GM18520 (cell line): ENCODE results near the gene UTP25.

Experiments
- ATAC-seq: cut with Tn5 transposase; IDR thresholded peaks from one replicate; pipeline ENCODE4 v1.9.1; 2021; ENCODE audit not compliant: unreplicated experiment

UTP25 gene

DNA sequence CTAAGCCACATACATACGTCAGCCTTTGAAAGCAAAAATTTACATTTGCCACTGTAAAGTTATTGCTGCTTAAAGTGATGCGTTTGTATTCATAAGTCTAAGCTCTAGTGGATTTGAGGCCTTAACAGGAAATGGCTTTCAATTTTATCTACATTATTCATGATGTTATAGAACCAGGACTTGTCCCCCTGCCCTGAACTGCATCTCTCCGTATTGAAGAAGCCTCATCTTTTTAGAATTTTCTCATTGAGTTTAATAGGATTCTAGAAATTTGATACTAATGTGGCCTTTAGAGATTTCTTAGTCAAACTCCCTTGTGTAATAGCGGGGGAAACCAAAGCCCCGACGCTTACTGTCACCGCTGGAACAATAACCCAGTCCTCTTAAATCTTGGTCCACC is 9.9 kb downstream of the UTP25 start:
- ATAC-seq: no peak

DNA sequence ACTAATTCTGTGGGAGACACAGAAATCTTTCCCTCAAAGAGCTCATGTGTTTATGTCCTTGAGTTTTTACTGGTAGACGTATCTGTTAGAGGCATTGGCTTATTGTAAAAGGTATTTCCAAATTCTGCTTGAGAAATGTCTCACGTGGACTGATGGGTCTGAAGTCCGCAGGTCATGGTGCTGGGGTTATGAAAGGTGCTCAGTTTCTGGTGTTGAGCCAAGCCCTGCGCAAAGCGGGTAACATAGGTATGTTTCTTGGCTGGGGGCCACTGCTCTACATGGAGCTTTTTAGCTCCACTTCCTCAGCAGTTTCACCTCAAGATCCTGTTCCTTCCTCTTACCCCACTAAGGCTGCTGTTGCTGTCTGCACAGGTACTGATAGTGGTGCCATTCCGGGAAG is 10.8 kb downstream of the UTP25 start:
- ATAC-seq: no peak

DNA sequence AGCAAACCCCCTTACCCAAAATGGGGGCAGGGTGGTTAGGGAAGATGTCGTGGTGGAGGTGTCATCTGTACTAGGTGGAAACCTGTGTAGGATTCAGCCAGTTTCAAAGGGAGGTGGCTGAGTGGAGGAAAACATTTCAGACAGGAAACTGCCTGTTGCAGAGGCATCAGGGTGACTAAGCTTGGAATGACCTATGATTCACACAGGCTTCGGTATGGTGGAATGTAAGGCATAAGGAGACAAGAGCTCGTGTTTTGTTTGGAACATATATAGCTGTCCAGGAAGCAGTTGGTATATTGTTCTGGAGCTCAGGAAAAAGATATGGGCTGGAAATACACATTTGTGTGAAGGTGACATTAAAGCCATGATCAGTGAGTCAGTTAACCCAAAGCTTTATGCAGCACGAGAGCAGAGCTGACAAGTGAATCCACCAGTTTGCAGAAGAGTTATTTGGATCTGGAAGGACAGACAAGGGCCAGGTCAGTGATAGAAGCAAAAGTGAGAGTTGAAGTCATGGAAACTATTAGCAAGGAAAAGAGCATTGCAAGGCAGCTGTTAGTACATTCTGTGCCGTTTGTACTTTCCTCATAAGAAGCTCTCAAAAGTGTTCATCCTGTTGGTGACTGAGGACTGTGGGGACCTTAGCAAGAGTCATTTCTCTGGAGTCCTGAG is 12.2 kb downstream of the UTP25 start:
- ATAC-seq: no peak

DNA sequence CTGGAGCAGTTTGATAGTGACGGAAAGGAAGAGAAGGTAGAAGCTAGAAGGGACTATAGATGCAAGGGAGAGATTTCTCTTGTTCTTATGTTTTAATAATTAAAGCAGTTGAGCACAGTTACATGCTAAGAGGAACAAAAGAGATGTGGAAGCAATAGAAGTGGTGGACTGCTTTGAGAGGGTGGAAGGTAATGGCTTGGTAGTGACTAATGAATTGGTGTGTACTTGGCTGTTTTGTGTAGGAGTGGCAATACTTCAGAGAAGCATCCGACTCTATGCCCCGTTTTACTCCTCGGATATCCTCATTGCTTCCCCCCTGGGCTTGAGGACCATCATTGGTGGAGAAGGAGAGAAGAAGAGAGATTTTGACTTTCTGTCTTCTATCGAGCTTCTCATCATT is 12.8 kb downstream of the UTP25 start:
- no peak for ATAC-seq

DNA sequence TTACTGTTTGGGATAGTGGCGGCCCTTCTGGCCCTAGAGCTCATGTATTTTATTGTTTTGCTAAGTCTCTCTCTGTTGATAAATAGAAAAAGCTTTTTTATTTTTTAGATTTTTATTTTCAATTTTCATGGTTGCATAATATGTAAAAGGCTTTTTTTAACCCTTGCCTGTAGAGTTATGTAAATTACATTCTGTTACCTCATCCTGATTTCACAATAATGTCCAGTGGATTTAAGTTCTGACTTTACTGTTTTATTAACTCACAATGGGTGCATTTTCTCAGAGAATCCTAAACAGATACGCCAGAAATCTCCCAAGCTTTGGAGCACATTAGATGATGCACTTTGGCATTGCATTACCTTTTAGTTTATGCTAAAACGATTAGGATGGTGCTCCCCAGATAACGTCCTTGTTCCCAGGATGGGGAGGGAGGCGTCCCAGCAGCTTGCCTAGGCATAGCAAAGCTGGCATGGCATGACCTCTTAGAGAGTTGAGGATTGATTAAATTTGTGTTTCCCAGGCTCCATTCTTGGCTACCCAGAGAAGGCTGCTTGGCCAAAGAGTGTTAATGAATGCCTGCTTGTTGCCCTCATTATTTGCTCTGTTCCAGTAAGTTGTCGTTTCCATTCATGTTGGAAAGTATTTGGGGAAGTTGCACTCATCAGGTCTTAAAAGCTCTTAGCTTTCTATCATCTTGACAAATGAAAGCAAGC is 17.1 kb downstream of the UTP25 start:
- ATAC-seq: no peak

DNA sequence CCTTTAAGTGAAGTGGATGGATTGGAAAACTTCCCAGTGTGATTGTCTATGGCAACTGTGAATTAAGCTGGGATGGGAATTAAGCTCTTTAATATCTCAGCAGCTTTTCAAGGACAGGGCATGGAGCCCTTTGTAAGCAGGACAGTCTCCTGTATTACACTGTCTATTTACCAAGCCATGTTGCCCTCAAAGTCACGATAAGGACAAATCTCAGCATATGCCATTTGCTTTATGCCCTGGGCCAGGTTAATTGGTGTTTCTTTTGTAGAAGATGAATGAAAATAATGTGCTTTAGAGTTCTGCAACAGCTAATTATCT is 17.6 kb downstream of the UTP25 start:
- ATAC-seq: no peak

DNA sequence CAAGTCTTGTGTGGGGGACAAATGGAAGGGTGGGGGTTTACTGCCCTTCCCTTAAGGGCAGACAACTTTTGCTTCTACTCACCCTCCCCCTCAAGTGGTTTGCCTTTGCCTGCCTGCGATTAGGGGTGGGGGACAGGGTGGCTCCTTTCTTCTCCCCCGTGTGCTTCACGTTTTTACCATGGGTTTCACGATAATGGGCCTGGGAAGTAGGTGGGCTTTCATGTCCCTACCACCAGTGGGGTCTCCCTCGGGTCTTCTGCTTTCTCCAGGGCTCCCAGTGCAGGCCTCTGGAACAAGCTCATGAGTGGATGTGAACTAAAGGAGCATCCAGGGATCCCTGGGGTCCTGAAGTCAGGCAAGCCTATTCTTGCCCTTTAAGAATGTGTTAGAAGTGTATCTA is 21.6 kb downstream of the UTP25 start:
- ATAC-seq: no peak

DNA sequence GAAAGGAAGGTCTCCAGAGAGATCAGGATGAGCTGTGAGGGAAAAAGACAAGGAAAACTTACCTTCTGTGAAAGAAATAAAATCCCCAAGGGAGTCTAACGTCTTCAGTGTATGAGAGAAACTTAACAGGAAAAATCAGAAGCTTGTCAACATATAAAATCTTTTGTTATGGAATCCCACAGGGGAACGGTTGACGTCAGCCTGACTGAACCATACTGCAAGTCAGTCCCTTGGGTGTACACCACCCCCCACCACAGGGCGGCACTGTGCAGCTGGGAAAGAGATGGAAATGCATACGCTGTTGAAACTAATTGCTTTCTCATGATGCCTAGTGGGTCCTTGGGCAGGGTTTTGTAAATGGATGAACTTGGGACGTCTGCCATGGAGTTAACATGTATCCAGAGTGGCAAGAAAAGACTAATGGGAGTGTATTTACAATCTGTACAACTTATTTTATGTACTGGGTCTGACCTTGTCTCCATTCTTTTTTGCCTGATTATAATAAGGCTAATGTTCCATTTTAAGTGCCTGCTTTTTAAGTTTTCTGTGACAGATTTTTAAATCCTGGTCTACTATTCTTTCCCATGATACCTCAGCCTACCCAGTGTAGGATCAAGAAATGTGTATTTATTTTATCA is 22.7 kb downstream of the UTP25 start:
- no peak for ATAC-seq

DNA sequence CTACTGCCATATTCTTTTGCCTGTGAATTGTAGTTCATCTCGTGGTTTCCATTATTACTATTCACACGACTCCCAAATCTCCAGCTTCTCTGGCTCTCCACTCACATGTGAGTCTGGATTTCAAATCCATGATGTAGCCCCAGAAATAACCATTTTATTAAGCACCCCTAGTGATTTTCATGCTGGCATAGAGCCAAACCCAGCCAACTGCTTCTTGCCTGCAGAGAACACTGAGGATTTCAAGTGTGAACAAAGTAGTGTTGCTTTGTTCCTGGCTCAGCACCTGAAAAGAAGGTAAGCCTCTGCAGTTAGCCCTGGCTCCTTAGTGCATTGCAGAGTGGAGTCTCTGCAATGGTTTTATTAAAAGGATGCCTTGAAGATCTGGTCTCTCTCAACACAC is 25.9 kb downstream of the UTP25 start:
- ATAC-seq: no peak

DNA sequence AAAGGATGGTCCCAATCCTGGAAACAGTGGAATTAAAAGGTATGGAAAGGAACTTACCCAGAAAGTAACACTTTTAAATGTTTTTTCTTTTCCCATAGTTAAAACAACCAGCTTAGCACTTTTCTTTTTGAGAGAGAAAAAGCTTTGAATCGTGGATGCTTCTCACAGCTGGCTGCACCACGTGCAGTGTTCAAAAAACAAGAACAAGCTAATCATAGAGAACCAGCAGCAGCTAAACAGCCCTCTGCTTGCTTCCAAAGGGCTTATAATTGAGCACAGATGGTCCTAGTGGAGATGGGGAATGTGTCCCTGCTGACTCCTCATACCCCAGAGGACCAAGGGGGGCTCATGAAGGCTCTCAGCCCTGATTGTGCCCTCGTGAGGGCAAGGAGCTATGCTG is 26.4 kb downstream of the UTP25 start:
- no peak for ATAC-seq

DNA sequence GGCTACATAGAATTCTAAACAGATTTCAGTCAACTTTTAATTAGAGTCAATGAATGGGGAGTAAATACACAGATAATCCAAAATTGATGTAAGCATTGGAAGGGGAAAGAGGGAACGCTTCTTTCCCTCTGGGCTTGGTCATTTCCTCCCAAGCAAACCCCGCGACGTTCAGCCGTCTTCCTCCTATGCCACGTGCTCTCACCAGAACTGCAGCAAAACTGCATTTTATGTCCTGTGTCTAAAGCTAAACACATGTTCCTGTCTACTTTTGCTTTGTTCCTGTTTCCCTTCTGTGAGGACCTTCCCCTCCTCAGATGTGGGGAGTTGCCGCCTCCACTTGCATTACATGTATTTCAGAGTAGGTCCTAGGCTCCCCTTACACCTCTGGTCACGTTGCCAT is 27.2 kb downstream of the UTP25 start:
- ATAC-seq: no peak

DNA sequence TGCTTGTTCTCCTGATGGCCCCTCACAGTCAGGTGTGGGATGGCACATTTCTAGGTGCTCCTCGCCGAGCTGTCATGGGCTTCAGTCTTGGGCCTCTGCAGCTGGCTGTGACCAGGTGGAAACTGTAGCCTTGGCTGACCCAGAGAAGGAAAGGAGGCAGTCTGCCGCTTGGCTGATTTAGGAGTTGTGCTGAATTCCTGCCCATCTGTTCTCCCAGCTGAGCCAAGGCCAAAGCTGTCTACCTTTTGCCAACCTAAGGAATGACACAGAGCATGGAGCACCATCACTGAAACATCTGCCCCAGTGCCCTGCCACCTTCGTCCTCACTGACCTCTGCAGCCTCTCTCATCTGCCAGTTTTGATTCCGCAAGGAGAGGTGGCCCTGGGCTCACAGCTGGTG is 27.9 kb downstream of the UTP25 start:
- ATAC-seq: no peak

DNA sequence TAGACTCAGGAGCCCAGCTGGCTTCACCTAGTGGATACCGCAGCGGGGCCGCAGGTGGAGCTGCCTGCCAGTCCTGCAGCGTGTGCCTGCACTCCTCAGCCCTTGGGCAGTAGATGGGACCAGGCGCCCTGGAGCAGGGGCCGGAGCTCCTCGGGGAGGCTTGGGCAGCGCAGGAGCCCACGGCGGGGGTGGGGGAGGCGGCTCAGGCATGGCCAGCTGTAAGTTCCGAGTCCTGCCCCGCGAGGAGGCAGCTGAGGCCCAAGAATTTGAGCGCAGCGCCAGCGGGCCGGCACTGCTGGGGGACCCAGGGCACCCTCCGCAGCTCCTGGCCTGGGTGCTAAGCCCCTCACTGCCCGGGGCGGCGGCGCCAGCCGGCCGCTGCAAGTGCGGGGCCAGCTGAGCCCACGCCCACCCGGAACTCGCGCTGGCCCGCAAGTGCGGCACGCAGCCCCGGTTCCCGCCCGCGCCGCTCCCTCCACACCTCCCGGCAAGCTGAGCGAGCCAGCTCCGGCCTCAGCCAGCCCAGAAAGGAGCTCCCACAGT is 30.9 kb downstream of the UTP25 start:
- ATAC-seq: no peak

DNA sequence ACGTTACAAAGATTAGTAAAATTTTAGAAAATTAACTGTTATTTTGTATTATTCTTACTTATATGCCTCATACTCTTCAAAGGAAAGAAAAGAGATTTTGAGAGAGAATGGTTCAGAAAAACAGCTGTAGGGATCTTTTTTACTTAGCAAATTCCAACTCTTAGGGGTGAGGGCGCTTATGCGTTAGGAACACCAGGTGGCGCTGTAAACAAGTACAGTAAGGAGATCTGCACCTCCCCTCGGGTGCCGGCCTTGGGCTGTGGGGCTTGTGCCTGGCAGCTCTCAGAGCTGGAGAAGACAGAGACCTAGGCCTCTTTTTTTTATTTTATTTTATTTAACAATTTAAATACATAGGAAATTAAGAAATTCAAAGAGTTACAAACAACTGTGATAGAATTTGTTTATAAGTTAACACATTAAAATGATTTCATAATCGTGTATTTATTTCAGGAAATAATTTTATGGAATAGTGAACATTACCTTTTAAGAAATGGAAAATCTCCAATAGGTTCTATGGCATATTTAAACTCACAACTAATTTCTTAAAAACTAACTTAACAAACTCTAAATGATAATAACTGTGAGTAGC is 32.6 kb downstream of the UTP25 start:
- no peak for ATAC-seq

DNA sequence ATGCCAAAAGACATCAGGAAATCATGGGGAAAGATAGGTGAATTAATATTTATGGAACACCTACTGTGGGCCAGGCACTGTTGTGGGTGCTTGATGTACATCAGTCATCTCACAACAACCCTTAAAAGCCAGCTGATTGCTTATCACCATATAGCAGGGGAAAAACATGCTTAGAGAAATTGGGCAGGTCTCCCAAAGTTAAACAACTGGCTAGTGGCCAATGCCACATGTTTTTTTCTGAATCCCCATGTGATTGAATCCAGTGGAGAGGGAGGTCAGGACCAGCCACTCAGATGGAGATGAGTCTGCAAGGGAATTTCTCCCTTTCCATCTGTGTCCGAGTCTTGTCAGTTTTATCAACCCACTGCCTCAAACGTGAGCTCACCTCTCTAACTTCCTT is 33.5 kb downstream of the UTP25 start:
- no peak for ATAC-seq

DNA sequence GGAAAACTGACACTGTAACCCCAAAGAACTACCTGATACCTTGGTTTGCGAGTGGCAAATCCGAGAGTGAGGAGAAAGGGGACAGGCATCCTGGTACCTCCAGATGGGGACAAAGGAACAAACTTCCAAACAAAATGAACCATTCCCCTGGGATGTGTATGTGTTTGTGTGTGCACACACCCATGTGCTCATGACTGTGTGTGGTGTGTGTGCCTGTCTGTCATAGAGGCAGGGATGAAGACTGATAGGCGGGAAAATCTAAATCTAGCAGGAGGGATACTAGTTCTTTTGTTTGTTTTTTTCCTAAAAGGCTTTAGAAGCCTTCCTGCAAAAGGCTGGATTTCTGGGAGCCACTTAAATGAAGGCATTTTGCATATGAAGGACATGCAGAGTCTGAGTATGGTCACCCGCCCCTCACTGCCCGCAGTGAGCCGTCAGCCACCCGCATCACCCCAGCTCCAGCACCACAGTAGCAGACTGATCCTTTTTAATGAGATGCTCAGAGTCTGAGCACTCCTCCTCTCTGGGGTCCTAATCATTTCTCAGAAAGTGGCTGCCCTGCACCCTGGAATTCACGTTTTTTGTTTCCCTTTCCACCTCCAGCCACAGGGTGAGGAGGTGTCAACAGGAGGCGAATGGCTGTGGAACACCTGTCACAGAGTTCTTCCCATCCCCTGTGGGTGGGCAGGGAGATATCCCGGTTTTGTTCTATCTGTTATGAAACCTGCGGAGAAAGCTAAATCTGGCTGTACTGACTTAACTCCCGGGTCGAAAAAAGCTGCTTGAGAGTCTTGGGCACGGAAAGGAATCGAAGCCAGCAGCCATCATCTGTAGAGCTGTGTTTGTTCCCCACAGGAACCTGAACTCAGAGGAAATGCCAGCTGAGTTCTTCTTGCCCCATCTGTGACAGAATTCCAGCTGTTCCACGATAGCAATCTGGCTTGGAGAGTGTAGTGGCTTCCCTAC is 34.9 kb downstream of the UTP25 start:
- ATAC-seq: no peak

DNA sequence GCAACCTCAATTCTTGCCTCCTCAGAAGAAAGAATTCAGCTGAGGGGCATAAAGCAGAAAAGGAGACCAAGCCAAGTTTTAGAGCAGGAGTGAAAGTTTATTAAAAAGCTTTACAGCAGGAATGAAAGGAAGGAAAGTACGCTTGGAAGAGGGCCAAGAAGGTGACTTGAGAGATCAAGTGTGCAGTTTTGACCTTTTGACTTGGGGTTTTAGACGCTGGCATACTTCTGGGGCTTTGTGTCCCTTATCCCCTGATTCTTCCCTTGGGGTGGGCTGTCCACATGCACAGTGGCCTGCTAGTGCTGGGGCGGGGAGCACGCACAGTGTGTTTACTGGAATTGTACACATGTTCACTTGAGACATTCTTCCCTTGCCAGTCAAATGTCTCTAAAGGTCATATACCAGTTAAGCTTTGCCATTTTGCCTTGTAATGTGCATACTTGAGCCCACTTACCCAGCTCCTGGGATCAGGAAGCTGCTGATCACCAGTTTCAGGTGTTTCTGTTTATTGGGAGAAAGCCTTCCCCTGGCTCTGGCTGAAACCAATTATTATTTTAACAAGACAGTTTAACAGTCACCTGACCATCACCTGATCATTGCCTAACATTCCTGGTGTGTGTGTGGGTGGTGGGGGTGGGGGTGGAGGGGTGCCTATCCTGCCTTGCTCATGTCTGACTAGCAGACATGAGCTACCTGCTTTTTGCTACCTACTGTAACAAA is 36.2 kb downstream of the UTP25 start:
- ATAC-seq: no peak

DNA sequence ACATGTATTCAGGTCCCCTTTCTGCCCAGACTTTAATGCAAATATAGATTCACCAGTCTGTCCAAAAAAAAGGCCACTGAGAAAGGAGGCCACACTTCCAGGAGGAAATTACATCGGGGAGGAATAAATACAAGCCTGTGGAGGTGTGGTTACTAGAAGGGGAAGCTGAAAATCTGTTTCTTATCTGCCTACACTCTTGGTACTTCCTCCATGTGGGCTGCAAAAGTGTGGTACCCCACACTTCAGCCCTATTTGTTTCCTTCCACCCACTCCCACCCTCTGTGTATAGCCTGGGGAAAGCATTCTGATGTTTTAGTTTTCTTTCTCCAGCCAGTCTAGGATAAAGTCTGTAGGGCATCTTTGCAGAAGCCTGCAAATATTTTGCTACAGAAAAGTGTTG is 38.4 kb downstream of the UTP25 start:
- no peak for ATAC-seq

DNA sequence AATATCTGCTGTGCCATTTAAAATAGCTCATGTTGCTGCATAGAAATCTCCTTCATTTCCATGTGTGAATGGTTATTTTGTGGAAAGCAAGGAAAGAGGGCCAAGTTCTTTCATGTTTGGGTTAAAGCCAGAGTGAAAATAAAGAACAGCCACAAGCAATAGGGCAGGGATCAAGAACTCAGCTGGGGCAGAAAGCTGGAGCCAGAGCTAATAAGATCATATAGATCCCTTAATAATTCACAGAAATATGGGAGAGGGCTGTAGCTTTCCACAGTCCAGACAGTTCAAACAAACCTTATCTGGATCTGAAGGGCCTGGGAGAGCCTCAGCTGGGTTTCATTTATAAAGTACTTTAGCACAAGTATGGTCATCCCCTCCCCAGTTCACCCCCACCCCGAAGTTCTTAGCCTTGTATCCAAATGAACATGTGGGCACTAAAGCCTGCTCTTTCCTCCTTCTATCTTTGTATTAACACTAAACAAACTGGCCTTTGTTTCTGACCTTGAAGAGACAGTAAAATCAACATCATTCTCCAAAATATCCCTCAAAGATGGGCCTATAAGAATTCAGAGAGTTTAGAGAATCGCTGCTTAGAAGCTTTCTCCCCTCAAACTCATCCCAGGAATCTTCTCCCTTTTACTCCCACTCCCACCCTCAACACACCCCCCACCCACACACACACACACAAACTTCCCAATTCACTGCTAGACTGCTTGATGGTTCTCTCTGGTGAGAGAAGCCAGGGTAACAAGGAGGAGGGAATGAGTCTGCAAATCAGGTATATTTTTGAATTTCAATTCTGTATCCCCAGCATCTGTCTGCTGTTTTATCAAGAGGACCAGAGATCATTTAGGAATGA is 41.7 kb downstream of the UTP25 start:
- no peak for ATAC-seq
